PC-9 (cell line): ENCODE results near the gene UBE2Q2. TPM values are rescaled to one million over a fixed set of nuclear protein-coding genes. Genes with fewer than 3 reads are reported as not detected.

Experiments
- BruUV-seq: library from RNA; stranded (reverse); fragments of 400-500 nt; replicated peaks from 2 replicates; lab custom pipeline; 2021; lab: Mats Ljungman, UMichigan
- CTCF ChIA-PET: fragments of 300-600 bp; sonication (Branson Sonifier 250); formaldehyde crosslinking; loops from one replicate; lab custom pipeline; 2022; ENCODE audit warnings: antibody characterized with exemption; lab: Charles Lee
- POLR2A ChIA-PET: fragments of 300-600 bp; sonication (Branson Sonifier 250); formaldehyde crosslinking; loops from one replicate; lab custom pipeline; 2022; ENCODE audit warnings: antibody characterized with exemption; ENCODE audit not compliant: unreplicated experiment; lab: Charles Lee
- DNase-seq, 2 experiments: peaks; one replicate each; pipeline versions ENCODE4 v3.0.0 to v3.0.0-alpha.2; 2015 to 2022; ENCODE audit warnings: mixed read lengths in 1 of 2
- H2AFZ ChIP-seq: fragments of 200-600 bp; sonication (generic); 2 replicates; pipeline ENCODE4 v1.8.1; 2017; ENCODE audit warnings: antibody characterized with exemption
- H3F3A ChIP-seq: fragments of 200-600 bp; sonication (generic); 2 replicates; pipeline ENCODE4 v1.8.1; 2017; ENCODE audit warnings: antibody characterized with exemption, mild to moderate bottlenecking, low read depth; ENCODE audit not compliant: insufficient read depth
- H3K27ac ChIP-seq: fragments of 200-600 bp; sonication (generic); 2 replicates; pipeline ENCODE4 v1.6.1; 2016; ENCODE audit warnings: mixed run types
- H3K27me3 ChIP-seq: fragments of 200-600 bp; sonication (generic); 2 replicates; pipeline ENCODE4 v1.6.1; 2016; ENCODE audit warnings: low read depth, mixed run types; ENCODE audit not compliant: insufficient read depth
- H3K36me3 ChIP-seq: fragments of 200-600 bp; sonication (generic); 2 replicates; pipeline ENCODE4 v1.6.1; 2016; ENCODE audit warnings: low read depth, mixed run types
- H3K4me1 ChIP-seq: fragments of 200-600 bp; sonication (generic); replicated peaks from 2 replicates; pipeline ENCODE4 v1.6.1; 2016; ENCODE audit warnings: mixed run types; ENCODE audit not compliant: insufficient read depth
- H3K4me2 ChIP-seq: fragments of 200-600 bp; sonication (generic); 2 replicates; pipeline ENCODE4 v1.6.1; 2017; ENCODE audit warnings: mixed run types
- H3K4me3 ChIP-seq: fragments of 200-600 bp; sonication (generic); 2 replicates; pipeline ENCODE4 v1.6.1; 2016; ENCODE audit warnings: mixed run types
- H3K79me2 ChIP-seq: fragments of 200-600 bp; sonication (generic); 2 replicates; pipeline ENCODE4 v1.6.1; 2017; ENCODE audit warnings: low read depth, mixed run types
- H3K9me2 ChIP-seq: fragments of 200-600 bp; sonication (generic); 2 replicates; pipeline ENCODE4 v1.8.1; 2017; ENCODE audit warnings: mild to moderate bottlenecking; ENCODE audit not compliant: insufficient read depth
- H3K9me3 ChIP-seq: fragments of 200-600 bp; sonication (generic); 2 replicates; pipeline ENCODE4 v1.8.1; 2016; ENCODE audit warnings: low read depth; ENCODE audit not compliant: insufficient read depth
- H4K20me1 ChIP-seq: fragments of 200-600 bp; sonication (generic); 2 replicates; pipeline ENCODE4 v1.8.1; 2017; ENCODE audit not compliant: insufficient read depth
- CTCF ChIP-seq: fragments of 200-600 bp; sonication (generic); conservative IDR thresholded peaks from 2 replicates; pipeline ENCODE4 v1.6.1; 2017; ENCODE audit warnings: mixed run types, antibody characterized with exemption, mild to moderate bottlenecking, moderate library complexity
- EZH2 ChIP-seq: fragments of 200-600 bp; sonication (generic); IDR thresholded peaks from 2 replicates; pipeline ENCODE4 v1.8.0; 2017; ENCODE audit warnings: antibody characterized with exemption, low read depth
- intact Hi-C: fragments of 100-400 bp; cut with micrococcal nuclease; formaldehyde crosslinking; loops from one replicate; pipeline ENCODE4 v1.10.0; 2022; ENCODE audit not compliant: unreplicated experiment
- total RNA-seq: library from RNA; stranded (reverse); gene quantifications from 2 replicates; pipeline ENCODE4 v1.2.3, GENCODE V29; 2021

Gene UBE2Q2
- total RNA-seq, 1 experiment from 2014 or later, result 15.6 TPM

GRCh38 chr15:75808563-75808962, 34.7 kb upstream of the UBE2Q2 start:
- no peaks in the 10 kb centered on the region for H4K20me1 ChIP-seq
- CTCF ChIA-PET, result interaction anchor here (1.6 kb wide), 1 partner anchor 34 kb away, joined by 4 read pairs; the partner anchor contains the start of gene UBE2Q2
- no peak for TF ChIP-seq CTCF
- TF ChIP-seq EZH2, result no peak
- H3K9me3 ChIP-seq, result no peaks in the 10 kb centered on the region
- H2AFZ ChIP-seq, result no peak overlapping the region
- no peak for DNase-seq
- no peaks in the 10 kb centered on the region for H3K4me1 ChIP-seq
- H3K4me3 ChIP-seq, result no peak overlapping the region
- H3F3A ChIP-seq, result no peaks in the 10 kb centered on the region
- H3K27ac ChIP-seq, result no peak overlapping the region
- no peaks in the 10 kb centered on the region for H3K79me2 ChIP-seq
- intact Hi-C loops, result no loop called here
- H3K27me3 ChIP-seq, result no peaks in the 10 kb centered on the region
- POLR2A ChIA-PET, result interaction anchor here (0.6 kb wide), 1 partner anchor 80 kb away, joined by 3 read pairs; no protein-coding TSS in a partner anchor
- no peak overlapping the region for H3K4me2 ChIP-seq
- H3K9me2 ChIP-seq, result no peaks in the 10 kb centered on the region
- no TSS peak for BruUV-seq
- H3K36me3 ChIP-seq, result no peaks in the 10 kb centered on the region

- ChIA-PET POLR2A (interaction anchor here (0.5 to 0.7 kb wide), 5 partner anchors 30 to 865 kb away, joined by 3 to 14 read pairs (median 5); no protein-coding TSS in a partner anchor), CTCF (interaction anchor here (0.6 to 3.1 kb wide), 9 partner anchors 33 to 329 kb away, joined by 3 to 19 read pairs (median 5); partner anchors contain the start of gene UBE2Q2)
- no peak overlapping the region for H2AFZ ChIP-seq
- H3K27ac ChIP-seq, result no peak overlapping the region
- no peaks in the 10 kb centered on the region for H3K79me2 ChIP-seq
- intact Hi-C loops, result loop anchor here (1.0 to 5.0 kb wide), 4 partner anchors 92 to 329 kb away; partner anchors contain the start of genes FBXO22 and TMEM266
- no peaks in the 10 kb centered on the region for H3K9me2 ChIP-seq
- DNase-seq, result peak in 1 of 2 experiments; percentile 52
- no peak overlapping the region for H3K4me3 ChIP-seq
- no peaks in the 10 kb centered on the region for H3K27me3 ChIP-seq
- no peaks in the 10 kb centered on the region for H4K20me1 ChIP-seq
- H3K9me3 ChIP-seq, result no peaks in the 10 kb centered on the region
- TF ChIP-seq CTCF (peak; percentile 57; the same call in 1 of the 2 replicates), EZH2 (no peak)
- no peaks in the 10 kb centered on the region for H3F3A ChIP-seq
- H3K4me2 ChIP-seq, result no peak overlapping the region
- H3K4me1 ChIP-seq, result no peaks in the 10 kb centered on the region
- BruUV-seq, result no TSS peak
- H3K36me3 ChIP-seq, result no peaks in the 10 kb centered on the region
These were observed 33.1 kb upstream of the UBE2Q2 start for GRCh38 chr15:75809986-75810750.

DNA sequence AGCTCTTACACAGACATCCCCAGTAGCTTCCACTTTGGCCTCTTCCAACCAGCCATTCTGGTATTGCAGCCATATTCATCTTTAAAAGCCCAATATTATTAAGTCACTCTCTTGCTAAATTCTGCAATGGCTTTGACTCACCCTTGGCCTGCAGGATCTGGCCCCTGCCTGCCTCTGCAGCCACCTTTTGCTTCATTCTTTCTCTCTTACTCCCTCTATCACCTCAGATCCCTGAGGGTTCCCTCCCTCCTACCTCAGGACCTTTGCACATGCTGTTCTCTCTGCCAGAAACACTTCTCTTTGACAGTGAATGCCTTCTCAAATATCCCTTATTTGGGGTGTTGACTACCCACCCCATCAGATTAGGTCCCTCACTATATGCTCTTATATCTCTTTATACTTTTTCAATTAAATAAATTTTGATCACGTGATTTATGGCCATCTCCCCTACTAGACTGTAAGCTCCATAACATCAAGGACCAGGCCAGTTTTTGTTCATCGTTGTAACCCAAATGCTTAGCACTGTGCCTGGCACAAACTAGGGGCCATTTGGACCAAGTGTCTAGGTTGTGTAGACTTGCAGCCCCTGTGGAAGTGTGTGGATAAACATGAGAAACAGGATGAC, 32.3 kb upstream of the UBE2Q2 start:
- no peaks in the 10 kb centered on the region for H3K9me3 ChIP-seq
- ChIA-PET CTCF (interaction anchor here (0.6 to 3.1 kb wide), 4 partner anchors 87 to 328 kb away, joined by 3 to 19 read pairs (median 7); a partner anchor contains a TSS), POLR2A (interaction anchor here (0.5 kb wide), 1 partner anchor 30 kb away, joined by 3 read pairs; no protein-coding TSS in a partner anchor)
- H3K9me2 ChIP-seq, result no peaks in the 10 kb centered on the region
- H2AFZ ChIP-seq, result no peak overlapping the region
- H3K4me3 ChIP-seq, result no peak overlapping the region
- no peaks in the 10 kb centered on the region for H3K36me3 ChIP-seq
- H4K20me1 ChIP-seq, result no peaks in the 10 kb centered on the region
- H3K4me2 ChIP-seq, result no peak overlapping the region
- DNase-seq, result no peak
- no peaks in the 10 kb centered on the region for H3K27me3 ChIP-seq
- no peaks in the 10 kb centered on the region for H3K4me1 ChIP-seq
- no peak for TF ChIP-seq CTCF
- no peak for TF ChIP-seq EZH2
- intact Hi-C loops, result loop anchor here (1.0 to 5.0 kb wide), 4 partner anchors 91 to 328 kb away; partner anchors contain the start of genes FBXO22 and TMEM266
- no peaks in the 10 kb centered on the region for H3F3A ChIP-seq
- H3K79me2 ChIP-seq, result no peaks in the 10 kb centered on the region
- BruUV-seq, result no TSS peak
- no peak overlapping the region for H3K27ac ChIP-seq
